Stimulated activated effector memory CD8-positive, alpha-beta T cell treated with anti-CD3 and anti-CD28 coated beads, Interleukin-12 subunit alpha, Interleukin-12 subunit beta, amount 100 ng/mL, for 72 hours (primary cell): Measurements from ENCODE around the gene VTI1A.
"Not testable (repeated sequence)": the region's sequence is repeated elsewhere in the genome, so short reads cannot be mapped to it uniquely, and the experiment has no call there.

Source experiments
- ATAC-seq: fragments of 150-1000 bp; cut with Tn5 transposase; 2 replicates; pipeline ENCODE4 v1.10.0; 2021
- DNase-seq, 2 donors: peaks; one replicate each; pipeline ENCODE4 v3.0.0; 2021 to 2022; ENCODE audit warnings: low spot score in 2 of 2
- H3K27ac Mint-ChIP-seq: one replicate; pipeline ENCODE4 v1.8.0; 2022; ENCODE audit warnings: mild to moderate bottlenecking, mixed read lengths
- H3K36me3 Mint-ChIP-seq: one replicate; pipeline ENCODE4 v1.8.0; 2022; ENCODE audit warnings: mild to moderate bottlenecking, mixed read lengths
- H3K4me1 Mint-ChIP-seq: one replicate; pipeline ENCODE4 v1.8.0; 2022; ENCODE audit warnings: mixed read lengths
- H3K4me3 Mint-ChIP-seq: one replicate; pipeline ENCODE4 v1.8.0; 2022; ENCODE audit warnings: mild to moderate bottlenecking, mixed read lengths
- H3K9me3 Mint-ChIP-seq: one replicate; pipeline ENCODE4 v1.8.0; 2022; ENCODE audit warnings: mixed read lengths

VTI1A gene

GRCh38 chr10:112721080-112721698, 274.2 kb downstream of the VTI1A start:
- no peak overlapping the region for H3K27ac Mint-ChIP-seq
- H3K36me3 Mint-ChIP-seq: peaks cover under 1% of the 10 kb centered on the region
- no peaks in the 10 kb centered on the region for H3K9me3 Mint-ChIP-seq
- H3K4me3 Mint-ChIP-seq: no peak overlapping the region
- ATAC-seq (no peak), DNase-seq (no peak)
- H3K4me1 Mint-ChIP-seq: no peaks in the 10 kb centered on the region

GRCh38 chr10:112722758-112723157, 275.7 kb downstream of the VTI1A start:
- Mint-ChIP-seq H3K27ac (no peak overlapping the region), H3K9me3 (no peaks in the 10 kb centered on the region), H3K4me1 (no peaks in the 10 kb centered on the region), H3K36me3 (no peaks in the 10 kb centered on the region), H3K4me3 (no peak overlapping the region)
- no peak for DNase-seq
- ATAC-seq: no peak

- no peaks in the 10 kb centered on the region for H3K4me1 Mint-ChIP-seq
These were observed 276.9 kb downstream of the VTI1A start for GRCh38 chr10:112723876-112724275.

GRCh38 chr10:112724404-112724991, 277.5 kb downstream of the VTI1A start:
- ATAC-seq (no peak), DNase-seq (no peak)
- Mint-ChIP-seq H3K9me3 (no peaks in the 10 kb centered on the region), H3K4me1 (no peaks in the 10 kb centered on the region), H3K4me3 (no peak overlapping the region), H3K36me3 (no peaks in the 10 kb centered on the region), H3K27ac (no peak overlapping the region)

More at GRCh38 chr10:112723876-112724275, 276.9 kb downstream of the VTI1A start:
- H3K9me3 Mint-ChIP-seq: no peaks in the 10 kb centered on the region
- DNase-seq (no peak), ATAC-seq (no peak)
- no peaks in the 10 kb centered on the region for H3K36me3 Mint-ChIP-seq
- no peak overlapping the region for H3K4me3 Mint-ChIP-seq
- no peak overlapping the region for H3K27ac Mint-ChIP-seq

- no peak overlapping the region for H3K4me3 Mint-ChIP-seq
- no peaks in the 10 kb centered on the region for H3K4me1 Mint-ChIP-seq
- ATAC-seq (no peak), DNase-seq (no peak)
- H3K9me3 Mint-ChIP-seq: no peaks in the 10 kb centered on the region
- H3K36me3 Mint-ChIP-seq: no peaks in the 10 kb centered on the region
- H3K27ac Mint-ChIP-seq: no peak overlapping the region
These were observed 281.3 kb downstream of the VTI1A start for GRCh38 chr10:112728118-112728883.

GRCh38 chr10:112728997-112729396, 282.0 kb downstream of the VTI1A start:
- Mint-ChIP-seq H3K27ac (peak overlapping the region; percentile 48), H3K36me3 (no peaks in the 10 kb centered on the region), H3K4me3 (no peak overlapping the region)

GRCh38 chr10:112731450-112731849, 284.4 kb downstream of the VTI1A start:
- not testable (repeated sequence) for H3K4me3 Mint-ChIP-seq, H3K4me1 Mint-ChIP-seq, DNase-seq, H3K9me3 Mint-ChIP-seq, ATAC-seq, H3K36me3 Mint-ChIP-seq, H3K27ac Mint-ChIP-seq

More at GRCh38 chr10:112728997-112729396, 282.0 kb downstream of the VTI1A start:
- no peaks in the 10 kb centered on the region for H3K9me3 Mint-ChIP-seq
- DNase-seq: no peak
- no peak for ATAC-seq
- no peaks in the 10 kb centered on the region for H3K4me1 Mint-ChIP-seq

- Mint-ChIP-seq H3K4me3 (no peak overlapping the region), H3K9me3 (no peaks in the 10 kb centered on the region), H3K27ac (peak overlapping the region; percentile 38), H3K4me1 (no peaks in the 10 kb centered on the region), H3K36me3 (peaks cover 9% of the 10 kb centered on the region)
- ATAC-seq (no peak), DNase-seq (no peak)
These were observed 285.4 kb downstream of the VTI1A start for GRCh38 chr10:112732277-112732921.

- no peak overlapping the region for H3K4me3 Mint-ChIP-seq
These were observed 288.2 kb downstream of the VTI1A start for GRCh38 chr10:112735041-112735695.

GRCh38 chr10:112738606-112739591, 291.9 kb downstream of the VTI1A start:
- no peak for DNase-seq
- Mint-ChIP-seq H3K9me3 (no peaks in the 10 kb centered on the region), H3K4me1 (no peaks in the 10 kb centered on the region), H3K36me3 (peaks cover 12% of the 10 kb centered on the region), H3K4me3 (no peak overlapping the region), H3K27ac (no peak overlapping the region)
- no peak for ATAC-seq

More at GRCh38 chr10:112735041-112735695, 288.2 kb downstream of the VTI1A start:
- Mint-ChIP-seq H3K36me3 (peaks cover 12% of the 10 kb centered on the region), H3K9me3 (no peaks in the 10 kb centered on the region), H3K4me1 (no peaks in the 10 kb centered on the region), H3K27ac (no peak overlapping the region)
- DNase-seq (no peak), ATAC-seq (no peak)

GRCh38 chr10:112739592-112740353, 292.8 kb downstream of the VTI1A start:
- Mint-ChIP-seq H3K27ac (no peak overlapping the region), H3K36me3 (peaks cover 17% of the 10 kb centered on the region), H3K4me1 (no peaks in the 10 kb centered on the region), H3K9me3 (no peaks in the 10 kb centered on the region), H3K4me3 (no peak overlapping the region)
- DNase-seq (no peak), ATAC-seq (no peak)

- Mint-ChIP-seq H3K27ac (no peak overlapping the region), H3K9me3 (no peaks in the 10 kb centered on the region), H3K4me1 (no peaks in the 10 kb centered on the region), H3K36me3 (peaks cover 19% of the 10 kb centered on the region), H3K4me3 (no peak overlapping the region)
- ATAC-seq (no peak), DNase-seq (no peak)
These were observed 294.9 kb downstream of the VTI1A start for GRCh38 chr10:112741830-112742402.
